SK-N-SH (cell line): ENCODE data around the gene FLCN. TPM values are rescaled to one million over a fixed set of nuclear protein-coding genes. Genes with fewer than 3 reads are reported as not detected.

Experiments
- CTCF ChIA-PET: fragments of 300-600, 350-600 bp; formaldehyde crosslinking; extraction: SDS; loops from one replicate; lab custom pipeline; 2021; lab: Yijun Ruan, JAX
- POLR2A ChIA-PET: fragments of 350-600 bp; sonication (Branson Sonifier 250); formaldehyde crosslinking; extraction: SDS; loops from one replicate; lab custom pipeline; 2020; ENCODE audit warnings: antibody characterized with exemption, inconsistent platforms; lab: Yijun Ruan, JAX
- DNase-seq: peaks from one replicate; pipeline ENCODE4 v3.0.0; 2012
- H2AFZ ChIP-seq: fragments of 200-600 bp; sonication (generic); 2 replicates; pipeline ENCODE4 v1.8.1; 2016; ENCODE audit warnings: antibody characterized with exemption, mild to moderate bottlenecking, low read depth
- H3F3A ChIP-seq: fragments of 200-600 bp; sonication (generic); replicated peaks from 2 replicates; pipeline ENCODE3; 2016; ENCODE audit warnings: antibody characterized with exemption, mild to moderate bottlenecking; ENCODE audit not compliant: insufficient read depth
- H3K27ac ChIP-seq, 2 experiments: fragments of 200-500 bp in 1 of 2; fragments of 200-600 bp in 1 of 2; sonication (Bioruptor generic) in 1 of 2; sonication (generic), shearing (Covaris generic) in 1 of 2; 2 replicates each; pipeline versions ENCODE4 v1.5.1 to v1.6.1; 2014 to 2016; ENCODE audit warnings: low read depth in 2 of 2, inconsistent platforms in 1 of 2, low read length in 1 of 2, mild to moderate bottlenecking in 1 of 2, mixed read lengths in 1 of 2
- H3K27me3 ChIP-seq: fragments of 200-600 bp; sonication (generic), shearing (Covaris generic); 2 replicates; pipeline ENCODE4 v1.6.1; 2016; ENCODE audit warnings: mixed run types; ENCODE audit not compliant: insufficient read depth
- H3K36me3 ChIP-seq, 2 experiments: fragments of 200-500 bp in 1 of 2; fragments of 200-600 bp in 1 of 2; sonication (Bioruptor generic) in 1 of 2; sonication (generic) in 1 of 2; replicated peaks in 1 of 2; 2 replicates each; pipeline versions ENCODE3 to v1.5.1; 2014 to 2016; ENCODE audit warnings: low read length in 1 of 2, mild to moderate bottlenecking in 1 of 2; ENCODE audit not compliant: insufficient read depth in 2 of 2, control insufficient read depth in 1 of 2
- H3K4me1 ChIP-seq, 2 experiments: fragments of 200-500 bp in 1 of 2; fragments of 200-600 bp in 1 of 2; sonication (Bioruptor generic) in 1 of 2; sonication (generic), shearing (Covaris generic) in 1 of 2; 2 replicates each; pipeline versions ENCODE4 v1.5.1 to v1.6.1; 2014 to 2016; ENCODE audit warnings: low read depth in 1 of 2, low read length in 1 of 2, mixed run types in 1 of 2; ENCODE audit not compliant: insufficient read depth in 2 of 2, control insufficient read depth in 1 of 2
- H3K4me2 ChIP-seq: fragments of 200-600 bp; sonication (generic), shearing (Covaris generic); 2 replicates; pipeline ENCODE4 v1.6.1; 2017; ENCODE audit warnings: mixed run types
- H3K4me3 ChIP-seq, 2 experiments: fragments of 200-500 bp in 1 of 2; fragments of 200-600 bp in 1 of 2; sonication (Bioruptor generic) in 1 of 2; sonication (generic), shearing (Covaris generic) in 1 of 2; 2 replicates each; pipeline versions ENCODE4 v1.5.1 to v1.8.1; 2014 to 2016; ENCODE audit warnings: low read depth in 2 of 2, inconsistent platforms in 1 of 2, low read length in 1 of 2, mild to moderate bottlenecking in 1 of 2, mixed read lengths in 1 of 2, moderate library complexity in 1 of 2
- H3K79me2 ChIP-seq: fragments of 200-600 bp; sonication (generic); 2 replicates; pipeline ENCODE4 v1.8.1; 2017; ENCODE audit warnings: mild to moderate bottlenecking; ENCODE audit not compliant: insufficient read depth
- H3K9ac ChIP-seq: fragments of 200-600 bp; sonication (generic); 2 replicates; pipeline ENCODE4 v1.6.1; 2017; ENCODE audit warnings: mixed run types
- H3K9me2 ChIP-seq: fragments of 200-600 bp; sonication (generic); 2 replicates; pipeline ENCODE4 v1.6.1; 2017; ENCODE audit warnings: mixed run types
- H3K9me3 ChIP-seq: fragments of 200-600 bp; sonication (generic); 2 replicates; pipeline ENCODE4 v1.6.1; 2017; ENCODE audit warnings: mixed run types, mild to moderate bottlenecking, moderate library complexity
- H4K20me1 ChIP-seq: fragments of 200-600 bp; sonication (generic); 2 replicates; pipeline ENCODE4 v1.6.1; 2017; ENCODE audit warnings: mild to moderate bottlenecking, mixed run types; ENCODE audit not compliant: insufficient read depth
- EP300 ChIP-seq, 2 experiments: IDR thresholded peaks; 2 replicates each; pipeline versions ENCODE4 v1.4.0 to v1.6.1; 2012; ENCODE audit warnings: borderline replicate concordance in 1 of 2, low read depth in 1 of 2, low read length in 1 of 2
- EZH2phosphoT487 ChIP-seq: fragments of 200-600 bp; sonication (generic); IDR thresholded peaks from 2 replicates; pipeline ENCODE4 v1.6.1; 2017; ENCODE audit warnings: low read depth, mixed run types, mild to moderate bottlenecking, antibody characterized with exemption, moderate library complexity, borderline replicate concordance
- GABPA ChIP-seq: IDR thresholded peaks from 2 replicates; pipeline ENCODE4 v1.4.0; 2012; ENCODE audit warnings: low read depth, mild to moderate bottlenecking
- IRF3 ChIP-seq: fragments of 150-350 bp; IDR thresholded peaks from 2 replicates; pipeline ENCODE4 v1.6.1; 2016; ENCODE audit warnings: mild to moderate bottlenecking, low read depth, low read length
- MEF2A ChIP-seq: IDR thresholded peaks from 2 replicates; pipeline ENCODE4 v1.4.0; 2012; ENCODE audit warnings: low read depth, borderline replicate concordance
- NFIC ChIP-seq: IDR thresholded peaks from 2 replicates; pipeline ENCODE4 v1.4.0; 2012; ENCODE audit warnings: borderline replicate concordance
- PBX3 ChIP-seq: IDR thresholded peaks from 2 replicates; pipeline ENCODE4; 2012
- RFX5 ChIP-seq: IDR thresholded peaks from 2 replicates; pipeline ENCODE4 v1.6.1; 2012; ENCODE audit warnings: mild to moderate bottlenecking, improper control_type of control experiment, low read length
- RXRA ChIP-seq: IDR thresholded peaks from 2 replicates; pipeline ENCODE4 v1.4.0; 2012; ENCODE audit warnings: low read depth, mild to moderate bottlenecking, borderline replicate concordance
- SIN3A ChIP-seq: IDR thresholded peaks from 2 replicates; pipeline ENCODE4 v1.6.1; 2012; ENCODE audit warnings: low read depth, mild to moderate bottlenecking, low read length, moderate library complexity, borderline replicate concordance
- TAF1 ChIP-seq: IDR thresholded peaks from 2 replicates; pipeline ENCODE4 v1.6.1; 2012; ENCODE audit warnings: low read depth, mild to moderate bottlenecking, low read length, moderate library complexity, borderline replicate concordance
- TCF12 ChIP-seq: IDR thresholded peaks from 2 replicates; pipeline ENCODE4 v1.4.0; 2012
- TEAD4 ChIP-seq: IDR thresholded peaks from 2 replicates; pipeline ENCODE4 v1.4.0; 2012; ENCODE audit warnings: mild to moderate bottlenecking, borderline replicate concordance; ENCODE audit not compliant: insufficient read depth
- YY1 ChIP-seq: IDR thresholded peaks from 2 replicates; pipeline ENCODE4 v1.4.0; 2012; ENCODE audit warnings: low read depth, mild to moderate bottlenecking
- WGBS: methylation state at CpG from one replicate; pipeline ENCODE4 v1.1.6; 2017; ENCODE audit warnings: low lambda C conversion rate; 5-methylcytosine and 5-hydroxymethylcytosine counted together
- polyA plus RNA-seq, 3 experiments: library from polyadenylated mRNA; depleted of rRNA; stranded (reverse); fragments of >200 nt; gene quantifications; 2 replicates each; pipeline ENCODE4 v1.2.3, GENCODE V29; 2012
- TF ChIP-seq, protein P1 (sequence below): IDR thresholded peaks from 2 replicates; pipeline ENCODE4 v1.4.0; 2012; ENCODE audit warnings: low read depth
- TF ChIP-seq, protein P2 (sequence below): IDR thresholded peaks from 2 replicates; pipeline ENCODE4 v1.6.1; 2012; ENCODE audit warnings: mild to moderate bottlenecking, low read depth, low read length, moderate library complexity
- TF ChIP-seq, protein P3 (sequence below): fragments of 200-600 bp; sonication (generic); IDR thresholded peaks from 2 replicates; pipeline ENCODE4 v1.6.1; 2017; ENCODE audit warnings: antibody characterized with exemption, mild to moderate bottlenecking, moderate library complexity

The FLCN gene
- polyA plus RNA-seq, 1 of the 3 experiments (the other 2 are of a cell fraction), result 14.6 TPM

DNA sequence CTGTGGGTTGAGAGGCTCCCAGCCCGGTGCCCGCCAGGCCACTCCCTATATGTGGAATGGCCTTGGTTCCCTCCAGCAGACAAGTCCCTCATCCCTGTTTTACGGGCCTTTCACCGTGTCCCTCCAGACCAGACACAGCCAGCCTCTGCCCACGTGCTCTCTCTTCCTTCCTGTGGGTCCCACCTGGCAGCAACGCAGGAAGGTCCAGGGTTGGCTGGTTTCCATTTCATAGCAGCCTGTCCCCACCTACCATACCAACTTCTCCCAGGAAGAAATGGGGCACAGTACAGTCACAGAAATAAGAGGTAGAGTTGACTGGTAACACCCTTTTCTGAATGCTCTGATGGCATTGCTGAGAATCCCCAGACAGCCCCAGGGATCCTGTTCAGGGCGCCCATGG is 65.8 kb downstream of the FLCN start:
- TF ChIP-seq TEAD4, result no peak
- no peak for TF ChIP-seq EP300 (IDR thresholded peaks at IDR 0.05; ENCODE audit: borderline replicate concordance in 1 of 2, low read depth in 1 of 2, low read length in 1 of 2)
- TF ChIP-seq, protein P1, sequence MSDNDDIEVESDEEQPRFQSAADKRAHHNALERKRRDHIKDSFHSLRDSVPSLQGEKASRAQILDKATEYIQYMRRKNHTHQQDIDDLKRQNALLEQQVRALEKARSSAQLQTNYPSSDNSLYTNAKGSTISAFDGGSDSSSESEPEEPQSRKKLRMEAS, result no peak
- TF ChIP-seq NFIC, result no peak
- no peak for TF ChIP-seq TAF1
- no peak for TF ChIP-seq PBX3
- TF ChIP-seq, protein P2, sequence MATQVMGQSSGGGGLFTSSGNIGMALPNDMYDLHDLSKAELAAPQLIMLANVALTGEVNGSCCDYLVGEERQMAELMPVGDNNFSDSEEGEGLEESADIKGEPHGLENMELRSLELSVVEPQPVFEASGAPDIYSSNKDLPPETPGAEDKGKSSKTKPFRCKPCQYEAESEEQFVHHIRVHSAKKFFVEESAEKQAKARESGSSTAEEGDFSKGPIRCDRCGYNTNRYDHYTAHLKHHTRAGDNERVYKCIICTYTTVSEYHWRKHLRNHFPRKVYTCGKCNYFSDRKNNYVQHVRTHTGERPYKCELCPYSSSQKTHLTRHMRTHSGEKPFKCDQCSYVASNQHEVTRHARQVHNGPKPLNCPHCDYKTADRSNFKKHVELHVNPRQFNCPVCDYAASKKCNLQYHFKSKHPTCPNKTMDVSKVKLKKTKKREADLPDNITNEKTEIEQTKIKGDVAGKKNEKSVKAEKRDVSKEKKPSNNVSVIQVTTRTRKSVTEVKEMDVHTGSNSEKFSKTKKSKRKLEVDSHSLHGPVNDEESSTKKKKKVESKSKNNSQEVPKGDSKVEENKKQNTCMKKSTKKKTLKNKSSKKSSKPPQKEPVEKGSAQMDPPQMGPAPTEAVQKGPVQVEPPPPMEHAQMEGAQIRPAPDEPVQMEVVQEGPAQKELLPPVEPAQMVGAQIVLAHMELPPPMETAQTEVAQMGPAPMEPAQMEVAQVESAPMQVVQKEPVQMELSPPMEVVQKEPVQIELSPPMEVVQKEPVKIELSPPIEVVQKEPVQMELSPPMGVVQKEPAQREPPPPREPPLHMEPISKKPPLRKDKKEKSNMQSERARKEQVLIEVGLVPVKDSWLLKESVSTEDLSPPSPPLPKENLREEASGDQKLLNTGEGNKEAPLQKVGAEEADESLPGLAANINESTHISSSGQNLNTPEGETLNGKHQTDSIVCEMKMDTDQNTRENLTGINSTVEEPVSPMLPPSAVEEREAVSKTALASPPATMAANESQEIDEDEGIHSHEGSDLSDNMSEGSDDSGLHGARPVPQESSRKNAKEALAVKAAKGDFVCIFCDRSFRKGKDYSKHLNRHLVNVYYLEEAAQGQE, result no peak
- no peak for TF ChIP-seq SIN3A
- no peak for TF ChIP-seq EZH2phosphoT487
- no peak for TF ChIP-seq MEF2A
- no peak for TF ChIP-seq GABPA
- TF ChIP-seq IRF3, result no peak
- no peak for TF ChIP-seq TCF12
- no peak for TF ChIP-seq YY1
- TF ChIP-seq RFX5, result no peak
- TF ChIP-seq, protein P3, sequence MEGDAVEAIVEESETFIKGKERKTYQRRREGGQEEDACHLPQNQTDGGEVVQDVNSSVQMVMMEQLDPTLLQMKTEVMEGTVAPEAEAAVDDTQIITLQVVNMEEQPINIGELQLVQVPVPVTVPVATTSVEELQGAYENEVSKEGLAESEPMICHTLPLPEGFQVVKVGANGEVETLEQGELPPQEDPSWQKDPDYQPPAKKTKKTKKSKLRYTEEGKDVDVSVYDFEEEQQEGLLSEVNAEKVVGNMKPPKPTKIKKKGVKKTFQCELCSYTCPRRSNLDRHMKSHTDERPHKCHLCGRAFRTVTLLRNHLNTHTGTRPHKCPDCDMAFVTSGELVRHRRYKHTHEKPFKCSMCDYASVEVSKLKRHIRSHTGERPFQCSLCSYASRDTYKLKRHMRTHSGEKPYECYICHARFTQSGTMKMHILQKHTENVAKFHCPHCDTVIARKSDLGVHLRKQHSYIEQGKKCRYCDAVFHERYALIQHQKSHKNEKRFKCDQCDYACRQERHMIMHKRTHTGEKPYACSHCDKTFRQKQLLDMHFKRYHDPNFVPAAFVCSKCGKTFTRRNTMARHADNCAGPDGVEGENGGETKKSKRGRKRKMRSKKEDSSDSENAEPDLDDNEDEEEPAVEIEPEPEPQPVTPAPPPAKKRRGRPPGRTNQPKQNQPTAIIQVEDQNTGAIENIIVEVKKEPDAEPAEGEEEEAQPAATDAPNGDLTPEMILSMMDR, result no peak
- TF ChIP-seq RXRA, result no peak
- ChIA-PET POLR2A (no interaction called here), CTCF (interaction anchor here (1.1 kb wide), 1 partner anchor 173 kb away, joined by 4 read pairs; no protein-coding TSS in a partner anchor)
- H2AFZ ChIP-seq, result no peak overlapping the region
- H3K9me2 ChIP-seq, result no peaks in the 10 kb centered on the region
- 93% methylated on average over 7 of the region's 7 CpGs for WGBS
- no peak overlapping the region for H3K4me3 ChIP-seq
- no peaks in the 10 kb centered on the region for H3K79me2 ChIP-seq
- no peaks in the 10 kb centered on the region for H3F3A ChIP-seq
- H3K4me2 ChIP-seq, result no peak overlapping the region
- H4K20me1 ChIP-seq, result no peaks in the 10 kb centered on the region
- no peak for DNase-seq
- H3K27ac ChIP-seq, result no peak overlapping the region
- peaks cover 16 to 87% of the 10 kb centered on the region in 2 experiments for H3K36me3 ChIP-seq
- H3K4me1 ChIP-seq, result no peaks in the 10 kb centered on the region
- H3K9me3 ChIP-seq, result no peaks in the 10 kb centered on the region
- H3K27me3 ChIP-seq, result no peaks in the 10 kb centered on the region
- H3K9ac ChIP-seq, result no peak overlapping the region
